ENCODE results near the gene NOXA1. TPM values are rescaled to one million over a fixed set of nuclear protein-coding genes. Genes with fewer than 3 reads are reported as not detected.

NOXA1 gene
- total RNA-seq, 1 donor from 2014 or later: 3.2 TPM

- DNase-seq (ENCODE audit: low spot score): no peak
These were observed 59.0 kb downstream of the NOXA1 start for GRCh38 chr9:137482094-137482781.

Small RNA genes lying within 50 kb of the gene (microRNA-seq; reads per million reads assigned to microRNA genes)
- not detected for gene MIR7114 (ENCODE audit: borderline number of aligned reads)

Other genes starting within 250 kb of the NOXA1 start
- gene ANAPC2, start 234.8 kb upstream of the NOXA1 start, total RNA-seq: 39.3 TPM
- gene SSNA1, start 234.7 kb upstream of the NOXA1 start, total RNA-seq: 53.3 TPM
- gene TPRN, start 222.7 kb upstream of the NOXA1 start, total RNA-seq: 5.1 TPM
- 24.8 TPM for gene TMEM203, start 217.7 kb upstream of the NOXA1 start, total RNA-seq
- gene NDOR1, start 217.7 kb upstream of the NOXA1 start, total RNA-seq: 10.4 TPM
- 5.9 TPM for gene RNF208, start 201.2 kb upstream of the NOXA1 start, total RNA-seq
- 0.42 TPM for gene CYSRT1, start 198.2 kb upstream of the NOXA1 start, total RNA-seq
- not detected for gene RNF224, start 195.9 kb upstream of the NOXA1 start, total RNA-seq
- gene SLC34A3, start 192.5 kb upstream of the NOXA1 start, total RNA-seq: not detected
- gene TUBB4B, start 182.1 kb upstream of the NOXA1 start, total RNA-seq: 298 TPM
- not detected for gene STPG3, start 172.1 kb upstream of the NOXA1 start, total RNA-seq
- 39.2 TPM for gene NELFB, start 168.1 kb upstream of the NOXA1 start, total RNA-seq
- 9.2 TPM for gene TOR4A, start 145.7 kb upstream of the NOXA1 start, total RNA-seq
- 16.3 TPM for gene NRARP, start 121.1 kb upstream of the NOXA1 start, total RNA-seq
- 14.9 TPM for gene EXD3, start 231 bp upstream of the NOXA1 start, total RNA-seq
- not detected for gene ENTPD8, start 18.0 kb downstream of the NOXA1 start, total RNA-seq
- 37.4 TPM for gene NSMF, start 35.9 kb downstream of the NOXA1 start, total RNA-seq
- gene PNPLA7, start 127.0 kb downstream of the NOXA1 start, total RNA-seq: 32.1 TPM
- 81.6 TPM for gene MRPL41, start 128.5 kb downstream of the NOXA1 start, total RNA-seq
- gene DPH7, start 155.5 kb downstream of the NOXA1 start, total RNA-seq: 17.6 TPM
- 18.6 TPM for gene ZMYND19, start 167.1 kb downstream of the NOXA1 start, total RNA-seq
- 22.4 TPM for gene ARRDC1, start 182.3 kb downstream of the NOXA1 start, total RNA-seq
- 95.3 TPM for gene EHMT1, start 195.6 kb downstream of the NOXA1 start, total RNA-seq

Data from mesenteric fat pad (tissue), 1 donor.